Endometrial microvascular endothelial cells (primary cell): ENCODE data around the gene AHI1. TPM values are rescaled to one million over a fixed set of nuclear protein-coding genes. Genes with fewer than 3 reads are reported as not detected.
"Not testable (repeated sequence)": the region's sequence is repeated elsewhere in the genome, so short reads cannot be mapped to it uniquely, and the experiment has no call there.

Source experiments
- in situ Hi-C: cut with HindIII; loops from 2 replicates; pipeline ENCODE4 v1.10.0; 2017; ENCODE audit warnings: low sequenced_read_pairs, low pct_unique_long_range_greater_than_20kb; ENCODE audit errors: inconsistent ontology term
- total RNA-seq: library from RNA; depleted of rRNA; stranded (reverse); fragments of >200 nt; gene quantifications from one replicate; pipeline ENCODE4 v1.2.3, GENCODE V29; 2015; ENCODE audit errors: inconsistent ontology term

AHI1 gene
- total RNA-seq, 1 donor from 2014 or later: 5.8 TPM

DNA sequence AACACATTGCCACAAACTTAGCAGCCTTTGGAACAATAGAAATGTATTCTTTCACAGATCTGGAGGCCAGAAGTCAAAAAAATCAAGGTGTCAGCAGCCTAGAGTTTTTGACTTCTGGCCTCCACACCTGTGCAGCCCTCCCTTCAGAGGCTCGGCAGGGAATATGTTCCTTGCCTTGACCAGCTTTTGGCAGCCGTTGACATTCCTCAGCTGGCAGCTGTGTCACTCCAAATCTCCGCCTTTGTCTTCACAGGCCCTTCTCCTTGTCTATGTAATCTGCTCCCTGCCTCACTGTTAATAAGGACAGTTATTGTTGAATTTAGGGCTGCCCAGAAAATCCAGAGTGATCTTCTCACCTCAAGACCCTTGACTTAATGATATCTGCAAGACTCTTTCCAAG lies 17.2 kb upstream of the AHI1 start:
- in situ Hi-C loops: no loop called here

DNA sequence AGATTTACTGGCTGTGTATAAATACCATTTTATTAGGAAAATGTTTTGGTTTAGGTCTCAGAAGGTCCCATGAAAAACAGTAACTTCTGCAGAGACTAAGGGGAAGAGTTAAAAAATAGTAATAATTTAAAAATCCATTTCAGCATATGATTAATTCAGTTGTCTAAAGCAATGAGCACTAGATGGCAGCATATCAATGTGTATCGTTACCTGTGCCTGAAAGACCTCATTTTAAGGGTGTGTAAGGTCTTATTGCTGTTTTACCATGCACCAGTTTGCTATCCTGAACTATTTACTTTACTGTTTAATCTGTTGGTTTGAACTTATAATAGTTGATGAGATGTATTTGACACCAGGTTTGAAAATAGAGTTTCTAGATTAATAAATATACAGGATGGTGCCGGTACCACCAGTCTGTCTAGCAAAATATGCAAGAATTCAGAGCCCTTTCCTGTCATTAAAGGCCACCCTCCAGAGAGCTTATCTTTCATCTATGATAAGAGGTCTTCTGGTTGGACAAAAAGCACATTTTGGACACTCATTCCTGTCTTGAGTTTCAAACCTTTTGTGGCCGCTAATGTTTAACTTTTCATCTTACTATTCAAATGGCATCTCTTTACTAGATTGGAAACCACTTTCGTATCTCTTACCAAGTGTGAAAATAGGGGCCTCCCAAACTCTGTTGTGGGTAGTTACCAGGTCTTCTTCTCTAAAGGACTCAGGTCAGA lies 8.9 kb upstream of the AHI1 start:
- in situ Hi-C loops: no loop called here

DNA sequence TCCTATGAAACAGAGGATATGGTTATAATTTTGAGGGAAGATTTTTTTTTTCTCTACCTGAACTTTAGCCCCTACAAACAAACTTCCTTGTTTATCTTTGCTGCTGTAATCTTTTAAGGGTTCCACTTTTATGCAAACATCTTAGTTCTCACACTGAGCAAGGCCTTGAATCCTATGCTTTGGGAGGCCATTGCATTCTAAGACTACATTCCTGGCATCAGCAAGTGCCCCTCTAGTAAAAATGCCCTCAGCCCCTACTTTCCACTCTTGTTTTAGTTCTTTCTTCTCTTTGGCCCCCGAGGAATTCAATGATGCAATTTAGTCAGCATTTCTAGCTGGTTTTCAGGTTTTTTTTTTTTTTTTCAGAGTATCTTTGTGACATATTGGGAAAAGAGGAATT lies 8.1 kb upstream of the AHI1 start:
- in situ Hi-C loops: no loop called here

DNA sequence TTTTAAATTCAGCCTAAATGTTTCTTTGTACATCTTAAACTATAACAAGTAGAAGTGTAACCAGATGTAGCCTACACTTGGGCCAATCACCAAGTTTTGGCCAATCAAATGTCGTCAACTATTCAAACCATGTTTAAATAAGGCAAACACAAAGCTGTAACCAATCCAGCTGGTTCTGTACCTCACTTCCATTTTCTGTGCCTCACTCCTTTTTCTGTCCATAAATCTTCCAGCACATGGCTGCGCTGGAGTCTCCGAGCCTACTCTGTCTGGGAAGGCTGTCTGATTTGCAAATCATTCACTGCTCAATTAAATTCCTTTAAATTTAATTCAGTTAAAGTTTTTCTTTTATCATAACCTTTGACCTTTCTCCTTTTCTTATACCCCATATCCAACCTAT lies 7.7 kb upstream of the AHI1 start:
- in situ Hi-C loops: no loop called here

DNA sequence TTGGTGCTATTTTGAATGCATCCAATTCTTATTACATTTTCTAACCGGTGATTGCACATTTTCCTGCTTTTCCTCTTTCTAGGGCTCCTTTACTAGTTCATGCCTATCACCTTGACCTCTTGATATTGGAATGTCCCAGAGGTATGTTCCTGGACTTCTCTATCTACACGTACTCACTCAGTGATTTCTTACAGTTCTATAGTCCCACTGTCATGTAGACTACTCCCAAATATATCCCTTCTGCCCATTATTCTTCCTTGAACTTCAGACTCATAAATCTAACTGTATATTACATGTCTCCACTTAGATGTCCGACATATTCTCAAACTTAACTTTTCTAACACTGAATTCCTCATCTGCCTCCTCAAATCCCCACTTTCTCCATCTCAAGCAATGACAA lies 7.2 kb upstream of the AHI1 start:
- in situ Hi-C loops: no loop called here

DNA sequence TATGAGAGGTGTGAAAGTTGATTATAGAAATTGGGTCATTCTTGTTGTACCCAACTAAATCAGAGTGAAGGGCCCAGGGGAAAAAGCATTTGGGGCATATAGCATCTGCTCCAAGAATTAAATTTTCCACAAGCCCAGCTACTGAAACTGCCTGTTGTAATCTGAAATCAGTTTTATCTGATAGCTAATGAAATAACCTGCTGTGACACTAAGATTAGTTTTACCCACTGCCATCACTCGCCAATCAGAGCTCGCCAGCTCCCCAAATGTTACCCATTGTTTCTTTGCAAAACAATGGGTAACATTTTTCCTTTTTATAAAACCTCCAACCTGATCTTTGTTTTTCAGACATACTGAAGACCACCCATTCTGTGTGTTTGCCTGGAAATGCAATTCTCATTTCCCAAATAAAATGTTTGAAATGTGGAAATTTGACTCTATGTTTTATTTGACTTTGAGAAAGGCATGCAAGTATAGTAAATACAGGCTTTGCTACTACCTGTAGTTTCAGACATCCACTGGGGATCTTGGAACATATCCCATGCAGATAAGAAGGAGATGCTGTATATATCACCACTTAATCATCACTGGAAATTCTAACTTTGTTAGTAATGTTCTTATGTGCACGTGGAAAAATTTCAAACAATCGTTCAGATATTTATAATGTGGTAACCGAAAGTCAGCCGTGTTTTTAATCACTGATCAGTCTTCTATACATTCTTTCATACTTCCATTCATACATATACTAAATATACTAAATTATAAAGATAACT lies 6.3 kb upstream of the AHI1 start:
- in situ Hi-C loops: no loop called here

DNA sequence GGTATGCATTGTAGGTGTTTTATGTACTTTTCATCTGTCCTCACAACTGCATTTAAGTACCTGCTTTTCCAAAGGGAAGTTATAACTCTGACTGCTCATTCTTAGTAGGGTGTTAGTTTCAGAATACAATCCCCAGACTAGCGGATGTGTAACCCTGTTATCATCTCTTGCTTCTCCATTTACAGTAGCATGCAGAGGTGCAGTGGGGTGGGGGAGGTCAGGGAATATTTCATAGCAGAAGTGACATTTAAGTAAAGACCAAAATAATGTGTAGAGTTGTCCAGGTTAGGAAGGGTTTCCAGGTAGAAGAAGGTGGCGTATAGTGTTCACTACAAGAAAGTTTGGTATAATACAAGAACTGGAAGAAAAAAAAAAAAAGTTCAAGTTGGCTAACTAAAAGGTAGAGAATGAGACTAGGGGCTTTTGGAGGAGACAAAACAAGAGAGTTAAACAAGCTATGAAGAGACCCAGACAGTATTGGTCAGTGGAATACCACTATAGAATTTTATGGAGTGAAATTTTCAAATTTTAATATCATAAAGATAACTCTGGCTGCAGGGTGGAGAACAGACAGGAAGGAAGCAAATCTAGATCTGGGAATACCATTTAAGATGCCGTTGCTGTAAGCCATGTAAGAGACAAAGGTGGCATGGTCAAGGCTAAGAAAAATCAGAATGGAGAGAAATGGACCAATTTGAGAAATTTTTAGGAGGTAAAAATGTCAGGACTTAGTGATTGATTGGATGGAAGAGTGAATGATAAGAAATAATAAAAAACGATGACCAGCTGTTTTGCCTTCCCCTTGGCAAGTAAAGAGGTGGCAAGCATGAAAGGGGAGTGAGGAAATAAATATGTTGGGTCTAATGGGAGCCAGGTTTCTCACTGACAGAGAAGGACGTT lies 2.2 kb upstream of the AHI1 start:
- in situ Hi-C loops: no loop called here

DNA sequence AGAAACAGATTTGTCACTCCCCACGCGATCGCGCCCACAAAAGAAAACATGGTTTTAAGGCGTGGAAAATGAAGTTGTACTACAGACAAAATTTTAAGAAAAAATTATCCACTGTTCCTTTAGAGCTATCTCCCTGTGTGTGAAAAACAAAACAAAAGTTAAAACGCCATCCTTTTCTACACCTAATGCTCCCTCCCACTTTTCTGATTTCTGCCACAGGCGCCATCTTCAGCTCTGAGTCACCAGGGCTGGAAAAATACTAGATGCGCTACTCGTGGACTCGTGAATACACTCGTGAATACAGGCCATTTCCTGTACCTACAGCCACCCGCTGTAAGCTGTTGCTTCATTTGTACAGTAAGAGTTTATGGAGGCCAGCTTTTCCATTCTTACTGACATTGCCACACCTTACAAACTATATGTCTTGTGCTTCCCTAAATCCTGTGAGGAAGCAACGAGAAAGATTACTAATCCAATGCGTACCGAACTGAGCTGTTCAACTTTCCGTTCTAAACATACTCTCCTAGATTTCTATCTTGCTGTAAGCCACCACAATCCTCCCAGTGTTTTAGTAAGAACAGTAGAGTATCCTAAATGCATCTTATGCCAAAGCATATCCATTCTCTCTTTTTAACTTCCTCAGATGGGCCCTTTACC lies 773 bp upstream of the AHI1 start:
- in situ Hi-C loops: no loop called here

DNA sequence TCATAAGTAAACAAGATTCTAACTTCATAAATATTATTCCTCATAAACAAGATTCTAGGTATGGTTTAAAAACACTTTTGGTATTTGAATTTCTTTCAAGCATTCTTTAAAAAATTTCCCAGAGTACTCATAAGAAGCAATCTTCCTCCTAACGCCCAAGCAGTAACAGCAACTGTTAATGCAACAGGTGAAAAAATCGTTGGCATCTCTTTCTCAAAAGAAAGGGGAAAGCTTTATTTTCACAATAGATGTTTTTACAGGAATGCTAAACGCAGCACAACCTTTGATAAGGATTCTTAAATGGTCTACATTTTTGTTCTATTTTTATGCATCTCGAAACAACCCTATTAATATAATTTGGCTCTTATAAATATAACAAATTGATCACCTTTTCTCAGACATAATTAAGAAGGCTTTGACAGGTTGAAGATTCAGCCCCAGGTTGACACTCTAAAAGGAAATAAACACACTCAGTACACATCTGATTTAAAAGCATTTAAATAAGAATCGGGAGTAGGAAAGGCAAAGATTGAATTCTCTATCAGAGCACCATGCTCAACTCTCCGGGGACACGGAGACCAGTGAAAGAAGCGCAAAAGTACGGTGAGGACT lies 634 bp downstream of the AHI1 start:
- in situ Hi-C loops: no loop called here

DNA sequence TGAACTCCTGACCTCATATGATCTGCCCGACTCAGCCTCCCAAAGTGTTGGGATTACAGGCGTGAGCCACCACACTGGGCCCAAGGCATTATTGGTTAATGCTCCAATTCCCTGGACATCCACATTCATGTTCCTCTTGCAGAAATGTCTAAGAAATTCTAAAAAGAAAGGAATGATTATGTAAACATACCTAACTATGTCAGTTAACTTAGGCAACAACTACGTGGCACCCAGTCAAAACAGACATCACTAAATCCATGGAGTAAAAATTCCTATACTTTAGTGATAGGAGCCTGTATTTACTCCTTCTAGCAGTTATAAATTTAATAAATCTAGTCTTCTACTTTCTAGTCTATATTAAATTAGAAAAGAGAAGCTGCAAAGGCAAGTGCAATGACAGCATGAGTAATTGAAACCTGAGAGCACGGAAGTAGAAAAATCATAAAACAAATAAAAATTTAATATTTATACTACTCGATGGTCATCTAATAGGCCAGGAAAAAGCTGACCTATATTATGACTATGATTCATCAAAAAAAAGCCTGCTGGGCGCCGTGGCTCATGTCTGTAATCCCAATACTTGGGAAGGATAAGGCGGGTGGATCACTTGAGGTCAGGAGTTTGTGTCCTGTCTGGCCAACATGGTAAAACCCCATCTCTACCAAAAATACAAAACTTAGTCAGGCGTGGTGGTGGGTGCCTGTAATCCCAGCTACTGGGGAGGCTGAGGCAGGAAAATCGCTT lies 4.2 kb downstream of the AHI1 start:
- in situ Hi-C loops: no loop called here

DNA sequence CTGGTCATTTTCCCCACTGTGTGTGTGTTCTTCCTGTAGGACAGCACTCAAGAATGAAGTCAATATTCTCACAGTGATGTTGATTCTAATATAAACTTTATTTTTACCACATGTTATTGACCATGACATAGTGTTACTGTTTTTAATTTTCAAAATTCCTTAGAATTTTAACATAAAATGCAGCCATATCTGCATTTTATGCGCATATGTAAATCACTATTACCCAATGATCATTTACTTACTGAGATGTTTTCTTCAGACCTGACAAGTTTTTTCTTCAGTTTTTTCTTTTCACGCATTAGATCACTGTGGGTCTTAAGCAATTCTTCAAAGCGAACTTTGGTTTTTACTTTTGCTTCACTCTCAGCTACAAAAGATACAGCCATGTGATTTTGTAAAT lies 7.2 kb downstream of the AHI1 start:
- in situ Hi-C loops: no loop called here

DNA sequence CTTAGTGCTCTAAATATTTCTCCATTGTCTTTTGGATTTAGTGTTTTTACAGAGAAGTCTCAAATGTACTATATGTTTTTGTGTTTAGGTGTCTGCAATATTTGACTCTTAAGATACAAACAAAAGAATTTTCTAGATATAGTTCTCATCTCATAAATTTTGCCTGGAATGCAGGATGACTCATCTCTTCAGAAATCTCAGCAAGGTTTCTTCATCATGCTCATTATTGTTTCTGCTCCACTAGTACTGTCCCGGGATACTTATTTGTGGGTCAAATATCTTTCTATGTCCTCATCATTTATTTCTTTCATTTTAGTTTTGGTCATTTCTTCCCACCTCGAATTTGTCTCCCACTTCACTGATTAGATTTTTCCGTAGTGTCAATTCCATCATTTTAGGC lies 9.5 kb downstream of the AHI1 start:
- in situ Hi-C loops: no loop called here

DNA sequence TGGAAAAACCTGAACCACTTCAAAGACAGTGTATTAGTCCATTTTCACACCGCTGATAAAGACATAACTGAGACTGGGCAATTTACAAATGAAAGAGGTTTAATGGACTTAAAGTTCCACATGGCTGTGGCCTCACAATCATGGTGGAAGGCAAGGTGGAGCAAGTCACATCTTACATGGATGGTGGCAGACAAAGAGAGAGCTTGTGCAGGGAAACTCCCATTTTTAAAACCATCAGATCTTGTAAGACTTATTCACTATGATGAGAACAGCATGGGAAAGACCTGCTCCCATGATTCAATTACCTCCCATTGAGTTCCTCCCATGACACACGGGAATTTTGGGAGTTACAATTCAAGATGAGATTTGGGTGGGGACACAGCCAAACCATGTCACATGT lies 13.6 kb downstream of the AHI1 start:
- in situ Hi-C loops: not testable (repeated sequence)

DNA sequence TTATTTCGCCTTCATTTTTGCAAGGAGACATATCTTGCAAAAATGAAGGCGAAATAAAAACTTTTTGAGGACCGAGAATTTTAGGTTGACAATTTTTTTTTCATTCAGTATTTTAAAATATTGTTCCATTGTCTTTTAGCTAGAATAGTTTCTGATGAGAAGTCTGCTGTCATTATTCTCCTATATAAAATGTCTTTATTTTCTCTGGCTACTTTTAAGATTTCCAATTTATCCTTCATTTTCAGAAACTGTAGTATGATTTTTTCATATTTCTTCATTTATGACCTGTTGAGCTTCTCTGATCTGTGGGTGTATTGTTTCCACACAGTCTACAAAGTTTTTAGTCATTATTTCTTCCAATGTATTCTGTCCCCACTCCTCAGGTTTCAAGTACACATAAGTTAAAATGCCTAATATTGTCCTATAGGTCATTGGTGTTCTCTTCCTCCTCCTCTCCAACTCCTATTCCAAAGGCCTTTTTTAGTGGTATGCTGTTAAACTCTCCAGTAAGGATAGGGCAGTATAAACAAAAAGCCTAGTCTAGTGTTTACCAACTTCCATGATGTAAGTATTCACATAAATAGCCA lies 15.7 kb downstream of the AHI1 start:
- in situ Hi-C loops: no loop called here

DNA sequence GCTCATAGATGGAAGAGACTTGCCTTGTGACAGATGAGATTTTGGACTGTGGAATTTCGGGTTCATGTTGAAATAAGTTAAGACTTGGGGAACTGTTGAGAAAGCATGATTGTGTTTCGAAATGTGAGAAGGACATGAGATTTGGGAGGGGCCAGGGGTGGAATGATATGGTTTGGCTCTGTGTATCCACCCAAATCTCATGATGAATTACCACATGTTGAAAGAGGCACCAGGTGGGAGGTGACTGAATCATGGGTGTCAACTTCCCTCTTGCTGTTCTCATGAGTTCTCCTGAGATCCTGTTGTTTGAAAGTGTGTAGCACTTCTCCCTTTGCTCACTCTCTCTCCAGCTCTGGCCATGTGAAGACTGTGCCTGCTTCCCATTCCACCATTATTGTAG lies 17.9 kb downstream of the AHI1 start:
- in situ Hi-C loops: no loop called here

DNA sequence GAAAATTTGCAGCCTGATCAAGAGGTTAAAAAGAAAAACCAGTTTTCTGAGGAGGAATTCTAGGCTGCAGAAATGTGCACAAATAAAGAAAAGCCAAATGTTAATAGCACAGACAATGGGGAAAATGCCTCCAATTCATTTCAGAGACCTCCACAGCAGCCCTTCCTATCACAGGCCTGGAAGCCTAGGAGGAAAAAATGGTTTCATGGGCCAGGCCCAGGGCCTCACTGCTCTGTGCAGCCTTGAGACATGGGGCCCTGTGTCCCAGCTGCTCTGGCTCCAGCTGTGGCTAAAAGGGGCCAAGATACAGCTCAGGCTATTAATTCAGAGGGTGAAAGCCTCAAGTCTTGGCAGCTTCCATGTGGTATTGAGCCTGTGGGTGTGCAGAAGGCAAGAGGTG lies 18.9 kb downstream of the AHI1 start:
- in situ Hi-C loops: no loop called here

DNA sequence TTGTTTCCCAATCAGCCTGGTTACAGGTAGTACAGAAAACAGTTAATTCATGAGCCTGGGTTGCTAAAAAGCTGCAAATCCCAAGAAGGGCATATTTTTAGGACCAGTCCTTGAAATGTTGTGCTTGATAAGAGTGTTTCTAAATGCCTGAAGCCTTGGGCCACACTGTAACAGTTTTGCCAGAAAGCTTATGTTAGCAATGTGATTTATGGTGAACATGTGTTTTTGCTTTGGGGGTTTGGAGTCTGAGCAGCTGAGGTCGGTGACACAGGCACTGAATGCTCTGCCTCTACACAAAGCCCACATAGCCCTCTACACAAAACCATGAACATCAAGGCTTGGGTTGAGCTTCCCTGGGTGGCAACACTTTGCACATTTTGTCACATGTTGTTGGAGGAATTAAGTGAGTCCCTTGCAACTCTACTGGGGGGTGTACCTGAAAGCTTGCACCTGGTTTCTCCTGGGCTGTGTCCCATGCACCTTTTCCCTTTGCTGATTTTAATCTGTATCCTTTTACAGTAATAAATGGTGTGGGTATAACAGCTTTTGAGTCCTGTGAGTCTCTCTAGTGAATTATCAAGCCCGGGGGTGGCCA lies 22.2 kb downstream of the AHI1 start:
- in situ Hi-C loops: no loop called here
